Measurements from ENCODE around the gene GHR. TPM values are rescaled to one million over a fixed set of nuclear protein-coding genes. Genes with fewer than 3 reads are reported as not detected.

Gene GHR
- total RNA-seq, 4 donors from 2014 or later: 0.40 to 11.6 (median 7.6) TPM

- no peak overlapping the region for H3K4me3 ChIP-seq
- TF ChIP-seq, protein P1, sequence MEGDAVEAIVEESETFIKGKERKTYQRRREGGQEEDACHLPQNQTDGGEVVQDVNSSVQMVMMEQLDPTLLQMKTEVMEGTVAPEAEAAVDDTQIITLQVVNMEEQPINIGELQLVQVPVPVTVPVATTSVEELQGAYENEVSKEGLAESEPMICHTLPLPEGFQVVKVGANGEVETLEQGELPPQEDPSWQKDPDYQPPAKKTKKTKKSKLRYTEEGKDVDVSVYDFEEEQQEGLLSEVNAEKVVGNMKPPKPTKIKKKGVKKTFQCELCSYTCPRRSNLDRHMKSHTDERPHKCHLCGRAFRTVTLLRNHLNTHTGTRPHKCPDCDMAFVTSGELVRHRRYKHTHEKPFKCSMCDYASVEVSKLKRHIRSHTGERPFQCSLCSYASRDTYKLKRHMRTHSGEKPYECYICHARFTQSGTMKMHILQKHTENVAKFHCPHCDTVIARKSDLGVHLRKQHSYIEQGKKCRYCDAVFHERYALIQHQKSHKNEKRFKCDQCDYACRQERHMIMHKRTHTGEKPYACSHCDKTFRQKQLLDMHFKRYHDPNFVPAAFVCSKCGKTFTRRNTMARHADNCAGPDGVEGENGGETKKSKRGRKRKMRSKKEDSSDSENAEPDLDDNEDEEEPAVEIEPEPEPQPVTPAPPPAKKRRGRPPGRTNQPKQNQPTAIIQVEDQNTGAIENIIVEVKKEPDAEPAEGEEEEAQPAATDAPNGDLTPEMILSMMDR (IDR thresholded peaks at IDR 0.05): no peak
- no peak for TF ChIP-seq POLR2A (IDR thresholded peaks at IDR 0.05)
- in situ Hi-C loops (cut with MboI; ENCODE audit: low pct_ligation_motif_present in 1 of 4, low pct_unique_long_range_greater_than_20kb in 1 of 4, low sequenced_read_pairs in 3 of 4) (loop anchor here in 1 of 4 donors (25.0 kb wide), 1 partner anchor 710 kb away; no protein-coding TSS in a partner anchor), intact Hi-C loops (cut with DNase I; ENCODE audit: low total_unique reads) (no loop called here)
- no peak for DNase-seq
- no peaks in the 10 kb centered on the region for H3K9me3 ChIP-seq
- H3K36me3 ChIP-seq: no peaks in the 10 kb centered on the region
- 80 to 94% methylated on average over 1 of the region's 1 CpG for WGBS, 2 donors (ENCODE audit: low coverage in 1 of 2)
- peaks cover 0 to 5% (median 0%) of the 10 kb centered on the region in 4 donors for H3K4me1 ChIP-seq
- no peaks in the 10 kb centered on the region for H3K27me3 ChIP-seq
- H3K27ac ChIP-seq: no peak overlapping the region
These were observed 173.6 kb downstream of the GHR start for GRCh38 chr5:42596817-42597216.

DNA sequence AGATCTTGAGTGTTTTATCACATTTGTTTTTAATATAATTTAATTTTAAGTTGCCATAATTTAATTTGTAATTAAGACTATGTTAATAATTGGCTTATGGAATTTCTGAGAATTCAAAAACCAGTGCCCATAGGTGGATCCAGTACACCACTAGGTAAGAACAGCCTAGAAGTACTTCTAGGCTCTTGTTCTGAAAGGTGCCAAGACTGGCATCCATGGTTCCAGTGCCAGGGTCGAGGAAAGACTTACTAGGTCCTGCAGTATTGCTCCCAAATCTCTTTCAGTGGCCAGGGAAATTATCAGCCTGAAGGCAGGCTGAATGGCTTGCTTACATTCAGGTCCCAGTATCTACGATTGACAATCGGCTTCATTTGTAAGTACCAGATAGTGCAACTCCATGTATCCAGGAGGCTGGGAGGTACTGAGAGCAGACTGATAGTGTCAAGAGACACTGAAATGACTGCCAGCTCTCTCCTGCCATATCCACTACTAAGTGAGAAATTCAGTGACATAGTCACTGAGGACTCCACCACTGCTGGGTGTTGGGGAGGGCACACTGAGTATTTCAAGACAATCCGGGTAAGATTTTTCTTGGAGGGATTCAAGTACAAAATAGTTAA, 174.2 kb downstream of the GHR start:
- in situ Hi-C loops (cut with MboI; ENCODE audit: low pct_ligation_motif_present in 1 of 4, low pct_unique_long_range_greater_than_20kb in 1 of 4, low sequenced_read_pairs in 3 of 4) (loop anchor here in 1 of 4 donors (25.0 kb wide), 1 partner anchor 710 kb away; no protein-coding TSS in a partner anchor), intact Hi-C loops (cut with DNase I; ENCODE audit: low total_unique reads) (no loop called here)
- Histone ChIP-seq H3K4me3 (no peak overlapping the region), H3K36me3 (no peaks in the 10 kb centered on the region), H3K27ac (no peak overlapping the region), H3K9me3 (no peaks in the 10 kb centered on the region), H3K4me1 (peaks cover 0 to 5% (median 0%) of the 10 kb centered on the region in 4 donors), H3K27me3 (no peaks in the 10 kb centered on the region)
- TF ChIP-seq, protein P1 (IDR thresholded peaks at IDR 0.05): no peak
- no peak for TF ChIP-seq POLR2AphosphoS5 (IDR thresholded peaks at IDR 0.05)
- no peak for TF ChIP-seq POLR2A (IDR thresholded peaks at IDR 0.05)
- TF ChIP-seq EP300 (IDR thresholded peaks at IDR 0.05; ENCODE audit: low read depth): no peak
- 94 to 100% methylated on average over 1 to 4 of the region's 4 CpGs for WGBS, 2 donors (ENCODE audit: low coverage in 1 of 2)
- no peak for DNase-seq

GRCh38 chr5:42598311-42598710, 175.1 kb downstream of the GHR start:
- no peak overlapping the region for H3K4me3 ChIP-seq
- H3K27ac ChIP-seq: no peak overlapping the region
- TF ChIP-seq POLR2AphosphoS5 (IDR thresholded peaks at IDR 0.05): no peak
- no peak for TF ChIP-seq POLR2A (IDR thresholded peaks at IDR 0.05)
- no peak for TF ChIP-seq EP300 (IDR thresholded peaks at IDR 0.05; ENCODE audit: low read depth)
- TF ChIP-seq, protein P1 (IDR thresholded peaks at IDR 0.05): no peak
- in situ Hi-C loops (cut with MboI; ENCODE audit: low pct_ligation_motif_present in 1 of 4, low pct_unique_long_range_greater_than_20kb in 1 of 4, low sequenced_read_pairs in 3 of 4) (loop anchor here in 1 of 4 donors (25.0 kb wide), 1 partner anchor 711 kb away; no protein-coding TSS in a partner anchor), intact Hi-C loops (cut with DNase I; ENCODE audit: low total_unique reads) (no loop called here)
- no peak for DNase-seq
- H3K4me1 ChIP-seq: peaks cover 0 to 5% (median 0%) of the 10 kb centered on the region in 4 donors
- no peaks in the 10 kb centered on the region for H3K9me3 ChIP-seq
- H3K36me3 ChIP-seq: no peaks in the 10 kb centered on the region
- no peaks in the 10 kb centered on the region for H3K27me3 ChIP-seq

GRCh38 chr5:42599106-42599505, 175.9 kb downstream of the GHR start:
- H3K4me1 ChIP-seq: peaks cover 0 to 6% (median 0%) of the 10 kb centered on the region in 4 donors
- H3K27ac ChIP-seq: no peak overlapping the region
- no peak for TF ChIP-seq EP300 (IDR thresholded peaks at IDR 0.05; ENCODE audit: low read depth)
- TF ChIP-seq, protein P1 (IDR thresholded peaks at IDR 0.05): no peak
- TF ChIP-seq POLR2A (IDR thresholded peaks at IDR 0.05): no peak
- no peak for TF ChIP-seq POLR2AphosphoS5 (IDR thresholded peaks at IDR 0.05)
- H3K9me3 ChIP-seq: no peaks in the 10 kb centered on the region
- intact Hi-C loops (cut with DNase I; ENCODE audit: low total_unique reads) (no loop called here), in situ Hi-C loops (cut with MboI; ENCODE audit: low pct_ligation_motif_present in 1 of 4, low pct_unique_long_range_greater_than_20kb in 1 of 4, low sequenced_read_pairs in 3 of 4) (loop anchor here in 1 of 4 donors (25.0 kb wide), 1 partner anchor 712 kb away; no protein-coding TSS in a partner anchor)
- no peaks in the 10 kb centered on the region for H3K36me3 ChIP-seq
- 20 to 50% methylated on average over 1 to 3 of the region's 3 CpGs for WGBS, 2 donors (ENCODE audit: low coverage in 1 of 2)
- H3K27me3 ChIP-seq: no peaks in the 10 kb centered on the region
- H3K4me3 ChIP-seq: no peak overlapping the region
- DNase-seq: no peak
